Activated B cell treated with CpG ODN at 0.5 μM for 24 hours (primary cell): Measurements from ENCODE around the gene FAM53B. TPM values are rescaled to one million over a fixed set of nuclear protein-coding genes. Genes with fewer than 3 reads are reported as not detected.

ENCODE experiments used
- ATAC-seq: fragments of 200-7000 bp; cut with Tn5 transposase; one replicate; pipeline ENCODE4 v1.10.0; 2021; ENCODE audit warnings: low read depth, mild to moderate bottlenecking, moderate library complexity
- CTCF ChIA-PET: fragments of 350-600 bp; sonication (Branson Sonifier 250); formaldehyde crosslinking; loops from one replicate; lab custom pipeline; 2021; ENCODE audit warnings: antibody characterized with exemption; lab: Charles Lee
- POLR2A ChIA-PET: fragments of 350-600 bp; sonication (Branson Sonifier 250); formaldehyde crosslinking; loops from one replicate; lab custom pipeline; 2021; ENCODE audit warnings: antibody characterized with exemption; lab: Charles Lee
- DNase-seq: peaks from one replicate; pipeline ENCODE4 v3.0.0; 2022
- H3K27ac Mint-ChIP-seq: one replicate; pipeline ENCODE4 v1.8.0; 2020; ENCODE audit warnings: mixed read lengths
- H3K27me3 Mint-ChIP-seq: one replicate; pipeline ENCODE4 v1.8.0; 2021; ENCODE audit warnings: mixed read lengths
- H3K36me3 Mint-ChIP-seq: one replicate; pipeline ENCODE4 v1.8.0; 2021; ENCODE audit warnings: low read depth, mixed read lengths
- H3K4me1 Mint-ChIP-seq: one replicate; pipeline ENCODE4 v1.8.0; 2021; ENCODE audit warnings: mixed read lengths
- H3K4me3 Mint-ChIP-seq: one replicate; pipeline ENCODE4 v1.8.0; 2020; ENCODE audit warnings: mild to moderate bottlenecking, mixed read lengths
- H3K9me3 Mint-ChIP-seq: one replicate; pipeline ENCODE4 v1.8.0; 2020; ENCODE audit warnings: mixed read lengths
- CTCF ChIP-seq: fragments of 200-600 bp; IDR thresholded peaks from one replicate; pipeline ENCODE4 v1.8.0; 2022; ENCODE audit warnings: antibody characterized with exemption, mild to moderate bottlenecking
- intact Hi-C: fragments of 100-400 bp; cut with micrococcal nuclease; formaldehyde crosslinking; loops from one replicate; pipeline ENCODE4 v1.15.1; 2024
- total RNA-seq: library from RNA; stranded (reverse); gene quantifications from 2 replicates; pipeline ENCODE4 v1.2.3, GENCODE V29; 2022

FAM53B gene
- total RNA-seq, 1 donor from 2014 or later, result 73.9 TPM

GRCh38 chr10:124695259-124695658 lies 48.9 kb downstream of the FAM53B start:
- intact Hi-C loops, result no loop called here
- H3K27me3 Mint-ChIP-seq, result no peaks in the 10 kb centered on the region
- peaks cover 59% of the 10 kb centered on the region for H3K36me3 Mint-ChIP-seq
- no peak for DNase-seq
- no peaks in the 10 kb centered on the region for H3K9me3 Mint-ChIP-seq
- no peak for TF ChIP-seq CTCF
- peaks cover 87% of the 10 kb centered on the region for H3K4me1 Mint-ChIP-seq
- H3K4me3 Mint-ChIP-seq, result no peak overlapping the region
- H3K27ac Mint-ChIP-seq, result peak overlapping the region; percentile 96
- ATAC-seq, result no peak
- CTCF ChIA-PET, result interaction anchor here (2.6 to 3.3 kb wide), 2 partner anchors 8 to 46 kb away, joined by 19 to 28 read pairs; no protein-coding TSS in a partner anchor
- POLR2A ChIA-PET, result interaction anchor here (1.9 to 2.3 kb wide), 3 partner anchors 28 to 54 kb away, joined by 7 to 20 read pairs (median 10); no protein-coding TSS in a partner anchor

- ChIA-PET CTCF (interaction anchor here (2.1 kb wide), 2 partner anchors 23 to 47 kb away, joined by 9 to 11 read pairs; no protein-coding TSS in a partner anchor), POLR2A (interaction anchor here (1.0 to 11.2 kb wide), 7 partner anchors 11 to 76 kb away, joined by 3 to 133 read pairs (median 8); no protein-coding TSS in a partner anchor)
- Mint-ChIP-seq H3K4me3 (no peak overlapping the region), H3K36me3 (peaks cover 60% of the 10 kb centered on the region), H3K27me3 (no peaks in the 10 kb centered on the region), H3K4me1 (peaks cover 86% of the 10 kb centered on the region), H3K9me3 (no peaks in the 10 kb centered on the region), H3K27ac (peak overlapping the region; percentile 96)
- DNase-seq (no peak), ATAC-seq (no peak)
- no peak for TF ChIP-seq CTCF
- intact Hi-C loops, result no loop called here
Observed at GRCh38 chr10:124694481-124695220, 49.5 kb downstream of the FAM53B start.

- DNase-seq (no peak), ATAC-seq (peak; percentile 48)
- Mint-ChIP-seq H3K27me3 (no peaks in the 10 kb centered on the region), H3K27ac (peak overlapping the region; percentile 96), H3K9me3 (no peaks in the 10 kb centered on the region), H3K4me3 (peak overlapping the region; percentile 39), H3K4me1 (peaks cover 86% of the 10 kb centered on the region), H3K36me3 (peaks cover 66% of the 10 kb centered on the region)
- no peak for TF ChIP-seq CTCF
- ChIA-PET CTCF (interaction anchor here (2.1 kb wide), 2 partner anchors 24 to 48 kb away, joined by 9 to 11 read pairs; no protein-coding TSS in a partner anchor), POLR2A (interaction anchor here (0.6 to 11.2 kb wide), 9 partner anchors 10 to 75 kb away, joined by 3 to 133 read pairs (median 7); no protein-coding TSS in a partner anchor)
- intact Hi-C loops, result no loop called here
Observed at GRCh38 chr10:124693801-124694416, 50.3 kb downstream of the FAM53B start.

GRCh38 chr10:124693396-124693795 lies 50.8 kb downstream of the FAM53B start:
- Mint-ChIP-seq H3K4me1 (peaks cover 86% of the 10 kb centered on the region), H3K4me3 (peak overlapping the region; percentile 1), H3K36me3 (peaks cover 64% of the 10 kb centered on the region), H3K27me3 (no peaks in the 10 kb centered on the region), H3K9me3 (no peaks in the 10 kb centered on the region), H3K27ac (peak overlapping the region; percentile 96)
- no peak for TF ChIP-seq CTCF
- intact Hi-C loops, result no loop called here
- ATAC-seq (no peak), DNase-seq (no peak)
- ChIA-PET CTCF (interaction anchor here (2.1 kb wide), 2 partner anchors 25 to 48 kb away, joined by 9 to 11 read pairs; no protein-coding TSS in a partner anchor), POLR2A (interaction anchor here (0.6 to 11.2 kb wide), 11 partner anchors 10 to 146 kb away, joined by 3 to 133 read pairs (median 7); no protein-coding TSS in a partner anchor)
